HG03025 (cell line): Measurements from ENCODE around the gene PSMB9.

ENCODE experiments used
- ATAC-seq: cut with Tn5 transposase; IDR thresholded peaks from one replicate; pipeline ENCODE4 v1.9.1; 2021; ENCODE audit warnings: mild to moderate bottlenecking, moderate library complexity; ENCODE audit not compliant: unreplicated experiment, low FRiP score

PSMB9 gene

DNA sequence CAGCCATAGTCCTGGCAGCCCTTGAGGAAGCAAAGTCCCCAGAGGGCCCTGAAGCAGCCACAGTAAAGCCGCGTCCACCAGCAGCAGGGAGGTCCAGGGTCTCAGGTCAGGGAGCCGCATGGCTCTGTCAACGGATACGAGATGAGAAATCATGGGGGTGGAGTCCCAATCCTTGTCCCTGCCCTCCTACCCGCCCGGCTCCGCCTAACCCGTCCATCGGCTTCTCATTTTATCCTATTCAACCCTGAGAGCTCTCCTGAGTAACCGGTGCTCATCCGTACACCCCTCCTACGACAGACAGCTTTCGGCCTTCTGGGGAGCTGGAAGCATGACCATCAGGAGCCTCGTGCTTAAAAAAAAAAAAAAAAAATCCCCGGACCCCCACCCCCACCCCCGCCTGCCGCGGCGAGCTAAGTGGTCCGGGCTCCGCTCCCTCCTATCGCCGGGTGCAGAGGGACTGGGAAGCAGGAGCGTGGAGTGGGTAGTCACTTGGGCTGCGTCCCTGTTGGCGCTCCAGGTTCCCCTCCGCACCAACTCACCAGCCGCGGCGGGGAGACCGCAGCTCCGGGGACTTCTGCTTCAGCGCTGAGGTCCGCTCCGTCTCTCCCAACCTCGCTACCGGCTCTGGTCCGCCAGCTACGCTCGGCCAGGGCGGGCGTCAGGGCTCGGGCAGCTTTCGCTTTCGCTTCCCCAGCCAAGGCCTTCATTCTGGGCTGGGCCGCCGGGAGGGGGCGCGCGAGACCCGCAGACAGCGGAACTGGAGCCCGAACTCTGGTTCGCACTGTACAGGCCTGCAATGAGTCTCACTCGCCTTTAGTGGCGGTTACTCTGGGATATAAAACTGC lies 15.7 kb upstream of the PSMB9 start, which contains the start of gene TAP2:
Gene TAP2 (minus strand): TSS at position 626 of the 845 bp plus-strand sequence. CDS start 506 bp downstream, at position 120.
- peak; percentile 66 for ATAC-seq

DNA sequence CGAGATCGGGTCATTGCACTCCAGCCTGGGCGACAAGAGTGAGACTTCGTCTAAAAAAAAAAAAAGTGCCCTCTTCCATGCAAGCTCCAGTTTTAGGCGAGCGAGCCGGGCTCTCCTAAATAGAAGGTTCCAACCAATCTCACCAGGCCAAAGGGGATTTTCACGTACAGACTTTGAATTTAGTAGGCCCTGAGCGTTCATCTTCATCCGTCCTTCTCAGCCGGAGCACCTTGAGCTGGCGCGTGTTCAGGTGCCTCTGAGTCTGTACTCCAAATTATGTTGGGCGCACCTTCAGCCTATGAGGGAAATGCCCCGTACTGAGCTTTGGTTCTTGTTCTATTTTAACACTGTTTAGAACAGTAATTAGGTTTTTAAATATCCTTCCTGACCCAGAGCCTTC lies 14.6 kb upstream of the PSMB9 start:
- ATAC-seq: no peak

DNA sequence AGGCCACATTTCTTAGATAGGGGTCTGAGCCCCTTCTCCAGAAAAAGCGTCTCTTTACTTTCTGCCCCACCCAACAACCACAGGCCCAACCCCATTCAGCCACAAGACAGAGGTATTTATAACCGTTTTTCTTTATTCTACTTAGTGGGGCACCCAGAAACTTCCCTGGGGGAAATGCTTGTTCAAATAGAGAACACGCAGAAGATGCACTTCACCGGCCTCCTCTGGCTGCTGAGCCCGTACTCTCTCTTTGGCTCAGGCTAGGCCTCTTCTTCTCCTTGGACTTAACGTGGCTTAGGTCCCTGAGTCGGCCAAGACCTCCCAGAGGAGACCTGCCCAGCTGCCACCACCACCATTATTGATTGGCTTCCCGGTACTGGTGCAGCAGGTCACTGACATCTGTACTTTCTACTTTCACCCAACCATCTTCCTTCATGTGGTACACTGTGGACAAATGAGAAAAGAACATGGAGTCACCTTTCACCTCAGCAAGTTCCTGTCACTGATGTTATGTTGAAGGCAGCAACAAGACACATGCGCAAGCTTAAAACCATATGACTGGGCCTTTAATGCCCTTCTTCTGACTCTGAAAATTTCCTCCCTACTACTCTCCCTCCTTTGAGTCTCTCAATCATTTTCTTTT lies 13.3 kb upstream of the PSMB9 start:
- no peak for ATAC-seq

DNA sequence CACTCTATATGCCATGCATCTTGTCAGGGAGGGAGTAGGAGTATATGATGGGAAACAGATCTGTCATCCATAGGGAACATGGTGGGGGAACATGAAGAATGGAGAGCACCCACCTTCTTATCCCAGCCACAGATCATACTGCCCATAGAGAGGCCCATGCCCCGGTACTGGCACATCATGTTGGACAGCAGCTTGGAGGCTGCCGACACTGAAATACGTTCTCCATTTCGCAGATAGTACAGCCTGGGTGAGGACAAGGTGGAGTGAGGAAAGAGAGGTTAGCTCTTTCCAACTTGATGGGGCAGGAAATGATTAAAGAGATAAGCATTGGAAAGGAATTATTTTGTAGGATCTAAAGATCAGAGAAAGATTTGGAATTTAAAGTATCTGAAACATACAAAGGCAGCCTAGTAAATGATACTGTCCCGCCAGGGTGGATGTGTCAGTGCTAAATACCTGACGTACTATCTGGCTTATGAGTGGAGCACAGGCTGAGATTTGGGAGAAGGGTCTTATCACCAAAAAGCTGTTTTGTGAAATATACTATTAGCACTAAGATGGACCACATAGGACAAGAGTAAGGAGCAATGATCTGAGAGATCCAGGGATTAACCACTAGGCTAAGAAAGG lies 11.9 kb upstream of the PSMB9 start:
- ATAC-seq: no peak

- ATAC-seq: no peak
These were observed 11.3 kb upstream of the PSMB9 start for GRCh38 chr6:32842690-32843089.

- ATAC-seq: no peak
These were observed 10.5 kb upstream of the PSMB9 start for GRCh38 chr6:32843331-32843978.

GRCh38 chr6:32843979-32844838 lies 9.8 kb upstream of the PSMB9 start, which contains the start of gene PSMB8:
Gene PSMB8, minus strand, starts transcription at chr6:32844047. Its CDS starts 51 bp downstream, at chr6:32843996.
- peak; percentile 71 for ATAC-seq

GRCh38 chr6:32844839-32845383 lies 9.1 kb upstream of the PSMB9 start:
- ATAC-seq: no peak

DNA sequence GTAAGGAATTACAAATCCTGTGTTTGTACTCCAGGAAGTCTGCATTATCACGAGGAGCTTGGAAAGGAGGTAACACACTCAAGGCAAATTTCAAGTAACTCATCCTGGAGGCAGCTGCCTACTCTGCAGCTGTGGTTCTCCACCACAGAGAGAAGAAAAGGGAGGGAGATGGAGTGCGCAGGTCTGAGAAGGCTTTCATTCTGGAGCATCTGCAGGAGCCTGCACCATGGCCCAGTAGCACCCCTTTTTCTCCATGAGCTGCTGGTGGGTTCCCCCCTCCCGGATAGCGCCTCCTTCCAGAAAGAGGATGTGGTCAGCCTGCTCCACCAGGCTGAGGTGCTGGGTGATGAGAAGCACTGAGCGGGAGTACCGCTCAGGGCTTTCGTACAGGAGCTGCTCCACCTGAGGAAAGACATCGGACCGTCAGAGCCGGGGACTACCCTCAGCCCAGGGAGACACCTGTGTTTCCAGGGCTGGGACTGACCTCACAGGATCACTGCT lies 8.6 kb upstream of the PSMB9 start:
- ATAC-seq: no peak

DNA sequence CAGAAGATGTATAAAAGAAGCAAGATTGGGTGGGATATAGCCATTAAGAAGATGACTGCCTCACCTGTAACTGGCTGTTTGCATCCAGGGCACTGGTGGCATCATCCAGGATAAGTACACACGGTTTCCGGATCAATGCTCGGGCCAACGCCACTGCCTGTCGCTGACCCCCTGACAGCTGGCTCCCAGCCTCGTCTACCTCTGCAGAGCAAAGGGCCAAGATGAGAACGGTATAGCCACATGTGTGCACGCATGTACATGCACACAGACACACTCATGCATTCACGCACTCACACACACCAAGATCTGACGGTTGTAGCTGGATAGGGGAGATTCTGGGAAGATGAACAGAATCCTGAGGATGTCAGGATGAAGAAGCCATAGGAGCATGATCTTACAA lies 7.0 kb upstream of the PSMB9 start:
- ATAC-seq: no peak

DNA sequence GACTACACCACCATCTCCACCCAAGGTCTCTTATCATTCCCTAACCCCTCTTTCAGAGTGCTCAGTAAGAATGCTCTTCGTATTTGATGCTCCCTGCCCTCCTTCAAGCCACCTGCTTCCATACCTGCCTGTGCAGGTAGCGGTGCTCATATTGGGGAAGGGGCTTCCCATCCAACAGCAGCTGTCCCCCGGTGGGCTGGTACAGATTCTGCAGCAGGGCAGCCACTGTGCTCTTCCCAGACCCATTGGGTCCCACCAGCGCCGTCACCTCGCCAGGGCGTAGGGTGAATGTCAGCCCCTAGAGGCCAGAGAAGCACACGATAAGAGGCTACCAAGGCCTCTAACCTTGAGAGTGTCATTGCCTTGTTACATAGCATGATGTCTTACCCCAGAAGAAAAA lies 6.2 kb upstream of the PSMB9 start:
- ATAC-seq: no peak

- ATAC-seq: no peak
These were observed 4.9 kb upstream of the PSMB9 start for GRCh38 chr6:32849126-32849525.

- no peak for ATAC-seq
These were observed 3.0 kb upstream of the PSMB9 start for GRCh38 chr6:32851025-32851424.

- no peak for ATAC-seq
These were observed 1.8 kb upstream of the PSMB9 start for GRCh38 chr6:32852018-32852843.

GRCh38 chr6:32852844-32853540 lies 1.0 kb upstream of the PSMB9 start:
- ATAC-seq: peak; percentile 32

DNA sequence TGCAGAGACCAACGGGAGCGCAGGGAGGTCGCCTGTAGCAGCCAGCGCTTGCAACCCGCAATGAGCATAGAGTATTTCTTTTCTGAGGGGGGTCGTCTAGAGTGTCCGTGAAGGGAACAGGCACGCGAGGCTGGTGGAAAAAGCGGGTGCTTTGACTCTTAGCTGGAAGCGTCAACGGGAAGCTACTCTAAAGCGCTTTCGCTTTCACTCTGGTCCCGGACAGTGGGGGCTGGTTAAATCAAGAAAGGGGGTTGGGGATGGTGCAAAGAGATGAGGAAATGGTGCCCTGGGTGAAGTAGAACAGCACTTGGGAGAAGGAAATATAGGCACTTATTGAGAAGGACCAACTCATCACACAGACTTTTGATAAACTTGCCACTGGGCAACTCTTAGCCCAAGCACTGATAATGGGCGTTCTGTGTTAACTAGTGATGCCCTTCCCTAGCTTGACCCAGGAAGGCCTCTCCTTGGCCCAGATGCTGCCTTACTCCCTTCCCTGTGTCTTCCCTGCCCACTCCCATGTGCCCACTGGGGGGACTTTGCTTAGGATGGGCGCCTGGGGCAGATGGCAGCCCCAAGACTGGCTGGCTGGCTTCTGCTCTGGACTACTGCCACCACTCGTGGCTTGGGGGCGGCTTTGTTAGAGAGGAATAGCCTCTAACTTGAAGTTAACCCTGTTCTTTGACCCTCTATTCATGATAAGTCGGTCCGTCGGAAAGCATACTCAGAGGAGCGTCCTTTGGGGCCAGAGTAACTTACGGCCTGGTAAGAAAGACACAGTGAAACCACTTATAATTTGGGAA lies 585 bp downstream of the PSMB9 start:
- ATAC-seq: peak; percentile 7

GRCh38 chr6:32855467-32856174 lies 1.6 kb downstream of the PSMB9 start:
- no peak for ATAC-seq
